Stimulated activated CD4-positive, alpha-beta T cell treated with anti-CD3 and anti-CD28 coated beads, Interleukin-2, amount 100 ng/mL, for 48 hours (primary cell): ENCODE results near the gene E4F1.
"Not testable (repeated sequence)": the region's sequence is repeated elsewhere in the genome, so short reads cannot be mapped to it uniquely, and the experiment has no call there.

Experiments used
- DNase-seq, 2 donors: peaks; one replicate each; pipeline ENCODE4 v3.0.0-alpha.2; 2020

Gene E4F1

DNA sequence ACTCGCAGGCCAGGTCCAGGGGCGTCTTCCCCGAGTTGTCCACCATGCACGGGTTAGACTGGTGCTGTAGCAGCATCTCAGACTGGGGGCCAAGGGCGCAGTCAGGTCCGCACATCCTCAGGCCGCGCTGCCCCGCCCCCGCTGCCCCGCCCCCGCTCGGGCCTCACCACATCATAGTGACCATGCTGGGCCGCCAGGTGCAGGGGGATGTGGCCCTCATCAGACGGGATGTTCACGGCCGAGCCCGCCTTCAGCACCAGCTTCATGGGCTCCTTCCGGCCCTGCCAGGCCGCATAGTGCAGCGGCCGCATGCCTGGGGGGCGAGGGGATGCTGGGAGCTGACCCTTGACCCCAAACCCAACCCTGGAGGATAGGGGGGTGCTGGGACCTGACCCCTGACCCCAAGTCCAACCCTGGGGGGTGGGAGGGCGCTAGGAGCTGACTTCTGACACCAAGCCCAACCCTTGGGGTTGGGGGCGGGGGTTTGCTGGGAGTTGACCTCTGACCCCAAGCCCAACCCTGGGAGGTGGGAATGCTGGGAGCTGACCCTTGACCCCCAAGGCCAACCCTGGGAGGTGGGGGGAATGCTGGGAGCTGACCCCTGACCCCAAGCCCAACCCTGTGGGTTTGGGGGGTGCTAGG is 34.0 kb upstream of the E4F1 start:
- no peak for DNase-seq

DNA sequence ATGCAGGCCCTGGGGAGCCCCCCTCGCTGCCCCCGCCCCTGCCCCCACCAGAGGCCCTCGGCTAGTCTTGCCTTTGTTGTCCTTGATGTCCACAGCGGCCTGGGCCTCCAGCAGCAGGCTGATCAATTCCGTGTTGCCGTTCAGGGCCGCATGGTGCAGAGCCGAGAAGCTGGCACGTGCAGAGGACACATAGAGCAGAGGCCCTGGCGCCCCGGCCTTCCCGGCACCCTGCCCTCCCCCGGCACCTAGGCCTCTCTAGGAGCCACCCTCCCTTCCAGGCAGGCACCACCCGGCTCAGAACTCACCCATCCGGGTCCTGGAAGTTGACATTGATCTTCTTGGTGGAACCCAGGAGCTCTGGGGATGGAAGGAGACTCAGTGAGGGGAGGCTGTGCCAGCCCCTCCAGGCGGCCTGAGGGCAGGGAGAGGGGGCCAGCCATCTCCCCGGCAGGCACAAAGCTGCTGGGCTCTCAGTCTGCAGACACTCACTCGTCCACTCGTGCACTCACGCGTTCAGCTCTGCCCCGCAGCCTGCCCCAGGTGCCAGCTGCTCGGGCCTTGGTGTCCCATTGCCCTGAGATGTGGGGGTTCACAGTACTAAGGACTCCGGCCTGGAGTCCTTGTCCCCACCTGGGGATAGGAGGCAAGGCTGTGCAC is 33.3 kb upstream of the E4F1 start:
- DNase-seq: no peak

GRCh38 chr16:2190659-2191445 is 32.5 kb upstream of the E4F1 start:
- no peak for DNase-seq

GRCh38 chr16:2191446-2191706 is 32.0 kb upstream of the E4F1 start:
- DNase-seq: no peak

- DNase-seq: no peak
Measured at GRCh38 chr16:2194166-2194834, 29.1 kb upstream of the E4F1 start.

GRCh38 chr16:2194852-2195321 is 28.5 kb upstream of the E4F1 start:
- no peak for DNase-seq

GRCh38 chr16:2195322-2196161 is 27.8 kb upstream of the E4F1 start:
- no peak for DNase-seq

DNA sequence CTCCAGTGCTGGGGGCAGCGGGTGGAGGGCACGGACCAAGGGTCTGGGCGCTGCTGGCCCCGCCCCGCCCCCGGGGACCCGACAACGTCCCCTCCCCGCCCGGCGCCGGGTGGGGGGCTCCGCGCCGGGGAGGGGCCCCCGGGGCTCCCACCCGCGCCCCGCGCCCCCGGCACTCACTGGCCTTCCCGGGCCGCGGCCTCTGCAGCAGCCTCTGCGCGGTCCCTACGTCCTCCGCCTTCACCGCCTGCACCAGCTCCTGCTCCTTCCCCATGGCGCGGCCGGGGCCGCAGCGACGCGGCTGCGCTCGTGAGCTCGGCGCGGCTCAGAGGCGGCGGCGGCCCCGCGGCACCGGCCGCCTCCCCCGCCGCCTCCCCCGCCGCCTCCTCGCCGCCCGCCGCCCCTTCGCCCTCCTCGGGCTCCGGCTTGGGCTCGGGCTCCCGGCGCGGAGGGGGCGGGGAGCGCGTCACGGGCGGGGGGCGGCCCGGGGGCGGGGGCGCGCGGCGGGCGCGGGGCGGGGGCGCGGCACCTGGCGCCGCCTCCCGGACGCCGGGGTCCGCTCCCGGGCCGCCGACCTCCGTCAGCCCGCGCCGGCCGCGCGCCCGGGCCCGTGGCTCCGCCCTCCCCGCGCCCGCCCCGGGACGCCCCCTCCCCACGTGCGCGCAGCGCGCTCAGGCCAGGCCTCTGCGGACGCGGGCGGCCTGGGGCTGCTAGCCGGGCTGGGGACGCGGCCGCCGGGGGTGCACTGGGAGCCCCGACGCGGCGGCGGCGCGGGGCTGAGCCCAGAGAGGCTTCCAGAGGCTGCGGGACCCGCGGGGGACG is 27.0 kb upstream of the E4F1 start, which contains the start of gene CASKIN1:
CASKIN1 (minus strand) TSS at position 444 of the 819 bp plus-strand sequence; CDS start at position 271, 173 bp downstream.
- no peak for DNase-seq

- no peak for DNase-seq
Measured at GRCh38 chr16:2196981-2197511, 26.3 kb upstream of the E4F1 start.

DNA sequence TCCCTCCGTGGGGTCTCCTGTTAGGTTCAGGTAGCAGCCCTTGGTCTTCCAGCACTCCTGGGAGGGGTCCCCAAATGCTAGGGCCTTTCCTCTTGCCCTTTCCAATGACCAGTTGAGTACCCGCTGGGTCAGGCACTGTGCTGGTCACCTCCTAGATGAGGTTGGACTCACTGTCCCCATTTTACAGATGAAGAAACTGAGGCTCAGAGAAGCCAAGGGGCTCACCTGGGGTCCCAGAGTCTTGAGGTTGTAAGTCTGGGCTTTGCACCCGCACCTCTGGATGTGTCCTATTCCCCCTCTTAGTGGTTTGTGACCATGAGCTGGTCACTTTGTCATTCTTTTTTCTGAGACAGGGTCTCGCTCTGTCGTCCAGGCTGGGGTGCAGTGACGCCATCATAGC is 25.6 kb upstream of the E4F1 start:
- DNase-seq: no peak

GRCh38 chr16:2198283-2198682 is 25.1 kb upstream of the E4F1 start:
- no peak for DNase-seq

GRCh38 chr16:2199095-2199494 is 24.3 kb upstream of the E4F1 start:
- no peak for DNase-seq

- no peak for DNase-seq
Measured at GRCh38 chr16:2199621-2200139, 23.7 kb upstream of the E4F1 start.

- DNase-seq: no peak
Measured at GRCh38 chr16:2200313-2200712, 23.1 kb upstream of the E4F1 start.

DNA sequence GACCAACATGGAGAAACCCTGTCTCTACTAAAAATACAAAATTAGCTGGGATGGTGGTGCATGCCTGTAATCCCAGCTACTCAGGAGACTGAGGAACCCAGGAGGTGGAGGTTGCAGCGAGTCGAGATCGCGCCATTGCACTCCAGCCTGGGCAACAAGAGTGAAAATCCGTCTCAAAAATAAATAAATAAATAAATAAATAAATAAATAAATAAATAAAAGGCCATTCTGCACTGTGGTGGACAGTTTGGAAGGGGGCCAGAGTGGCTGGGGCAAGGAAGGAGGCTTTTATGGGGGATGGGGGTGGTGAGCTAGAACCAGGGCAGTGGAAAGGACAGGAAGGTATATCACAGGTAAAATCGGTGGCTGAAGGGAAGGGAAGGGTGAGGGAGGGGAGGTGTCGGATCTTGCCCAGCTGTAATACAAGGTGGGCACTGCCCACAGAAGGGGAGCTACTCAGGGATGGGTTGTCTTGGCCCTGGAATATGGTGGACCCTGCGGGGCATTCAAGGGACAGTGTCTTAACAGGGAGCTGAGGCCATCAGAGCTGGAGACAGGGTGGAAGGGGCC is 20.2 kb upstream of the E4F1 start:
- not testable (repeated sequence) for DNase-seq

- DNase-seq: no peak
Measured at GRCh38 chr16:2204416-2205103, 18.8 kb upstream of the E4F1 start.

DNA sequence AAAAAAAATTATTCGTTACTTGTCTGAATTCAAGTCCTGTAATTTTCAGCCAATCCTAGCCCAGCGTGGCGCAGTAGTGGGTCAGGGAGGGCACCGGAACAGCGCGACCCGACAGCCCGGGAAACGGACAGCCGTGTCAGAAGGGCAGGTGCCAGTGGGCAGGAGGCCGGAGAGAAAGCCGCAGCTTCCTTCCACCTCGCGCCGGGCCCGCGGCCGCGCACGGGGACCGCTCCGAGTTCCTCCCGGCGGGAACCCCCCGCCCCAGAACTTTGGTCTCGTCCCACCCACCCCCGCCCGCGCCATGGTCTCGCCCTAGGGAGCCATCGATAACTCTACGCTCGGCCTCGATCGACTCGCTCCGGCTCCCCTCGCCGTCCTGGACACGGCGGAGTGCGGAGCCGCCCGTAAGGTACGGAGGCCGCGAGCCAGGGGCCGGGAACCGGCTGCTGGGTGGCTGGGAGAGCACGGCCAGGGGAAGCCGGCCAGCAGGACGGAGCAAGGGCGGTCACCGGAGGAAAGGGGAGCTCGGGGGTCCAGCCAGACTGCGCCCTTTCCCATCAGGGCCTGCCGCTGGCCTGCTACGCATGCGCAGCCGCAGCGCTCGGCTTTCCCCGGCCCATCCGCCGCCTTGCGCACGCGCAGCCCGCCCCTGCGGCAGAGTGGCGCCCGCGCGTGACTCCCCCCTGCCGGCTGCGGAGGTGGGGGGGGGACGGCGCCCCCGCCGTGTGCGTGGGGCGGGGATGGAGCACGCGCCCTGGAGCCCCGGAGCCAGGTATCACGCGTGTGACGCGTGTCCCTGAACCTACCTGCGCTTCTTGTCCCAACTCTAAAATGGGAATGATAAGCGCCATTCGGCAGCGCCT is 18.1 kb upstream of the E4F1 start, which contains the start of gene MLST8:
MLST8 (plus strand) TSS at position 351 of the 863 bp plus-strand sequence. CDS start 632 bp downstream, outside the sequence.
- peak; percentile 79 to 86 for DNase-seq

GRCh38 chr16:2205967-2206313 is 17.5 kb upstream of the E4F1 start:
- DNase-seq: no peak

DNA sequence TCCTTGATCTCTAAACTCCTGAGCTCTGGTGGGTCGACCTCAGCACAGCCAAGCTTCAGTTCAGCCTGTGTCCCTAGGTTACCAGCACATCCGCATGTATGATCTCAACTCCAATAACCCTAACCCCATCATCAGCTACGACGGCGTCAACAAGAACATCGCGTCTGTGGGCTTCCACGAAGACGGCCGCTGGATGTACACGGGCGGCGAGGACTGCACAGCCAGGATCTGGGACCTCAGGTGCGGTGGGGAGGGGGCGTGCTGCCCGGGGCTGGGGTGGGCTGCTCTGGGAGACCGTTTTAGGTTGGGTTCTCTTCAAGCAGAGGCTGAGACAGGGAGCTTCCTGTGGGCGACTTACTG is 17.0 kb upstream of the E4F1 start:
- no peak for DNase-seq
